ENCODE data around the gene HM13. TPM values are rescaled to one million over a fixed set of nuclear protein-coding genes. Genes with fewer than 3 reads are reported as not detected.

Gene HM13
- total RNA-seq, 1 donor from 2014 or later: 169 TPM

- Histone ChIP-seq H3K27ac (peak overlapping the region; percentile 95), H3K4me3 (no peak overlapping the region), H3K4me1 (peaks cover 14% of the 10 kb centered on the region), H3K36me3 (peaks cover 8% of the 10 kb centered on the region), H3K27me3 (no peaks in the 10 kb centered on the region), H3K9me3 (no peaks in the 10 kb centered on the region)
- DNase-seq: no peak
- no peak for TF ChIP-seq CTCF (IDR thresholded peaks at IDR 0.05)
- ATAC-seq: no peak
- intact Hi-C loops (cut with DNase I): no loop called here
Observed at GRCh38 chr20:31602779-31603441, 88.7 kb downstream of the HM13 start.

GRCh38 chr20:31603822-31604566 is 89.8 kb downstream of the HM13 start:
- intact Hi-C loops (cut with DNase I): no loop called here
- no peaks in the 10 kb centered on the region for H3K9me3 ChIP-seq
- DNase-seq: peak; percentile 97
- peaks cover 8% of the 10 kb centered on the region for H3K36me3 ChIP-seq
- ATAC-seq: peak; percentile 67
- H3K4me1 ChIP-seq: peaks cover 23% of the 10 kb centered on the region
- TF ChIP-seq CTCF (IDR thresholded peaks at IDR 0.05): no peak
- peak overlapping the region; percentile 95 for H3K27ac ChIP-seq
- peak overlapping the region; percentile 88 for H3K4me3 ChIP-seq
- no peaks in the 10 kb centered on the region for H3K27me3 ChIP-seq

GRCh38 chr20:31604567-31605030 is 90.4 kb downstream of the HM13 start:
- ATAC-seq: no peak
- Histone ChIP-seq H3K36me3 (peaks cover 8% of the 10 kb centered on the region), H3K27me3 (no peaks in the 10 kb centered on the region)

GRCh38 chr20:31605031-31605901 is 91.0 kb downstream of the HM13 start, which contains the start of gene ID1:
TSS of gene ID1 (plus strand) at chr20:31605289. CDS start at chr20:31605388, 99 bp downstream.
- intact Hi-C loops (cut with DNase I): no loop called here
- ATAC-seq (peak; percentile 82), DNase-seq (peak; percentile 97)
- Histone ChIP-seq H3K36me3 (peaks cover 8% of the 10 kb centered on the region), H3K27me3 (no peaks in the 10 kb centered on the region), H3K4me1 (peaks cover 33% of the 10 kb centered on the region), H3K4me3 (peak within 1 kb of the TSS; percentile 88), H3K9me3 (no peaks in the 10 kb centered on the region), H3K27ac (peak within 1 kb of the TSS; percentile 95)
- TF ChIP-seq CTCF (IDR thresholded peaks at IDR 0.05): no peak

More at GRCh38 chr20:31604567-31605030, 90.4 kb downstream of the HM13 start:
- no peak for DNase-seq
- intact Hi-C loops (cut with DNase I): no loop called here
- H3K4me3 ChIP-seq: peak overlapping the region; percentile 88
- H3K4me1 ChIP-seq: peaks cover 29% of the 10 kb centered on the region
- H3K9me3 ChIP-seq: no peaks in the 10 kb centered on the region
- no peak for TF ChIP-seq CTCF (IDR thresholded peaks at IDR 0.05)
- H3K27ac ChIP-seq: peak overlapping the region; percentile 95

Data from upper lobe of right lung (tissue), 1 donor.